ENCODE data around the gene NOTCH1.
"Not testable (repeated sequence)": the region's sequence is repeated elsewhere in the genome, so short reads cannot be mapped to it uniquely, and the experiment has no call there.

Gene NOTCH1

GRCh38 chr9:136545965-136546696 is at the start of gene NOTCH1:
Gene NOTCH1, minus strand, starts transcription at chr9:136546048. Its CDS starts 262 bp downstream, at chr9:136545786.
- DNase-seq: peak; percentile 46

GRCh38 chr9:136594492-136594891 is 48.6 kb upstream of the NOTCH1 start:
- no peak for DNase-seq

GRCh38 chr9:136593581-136593980 is 47.7 kb upstream of the NOTCH1 start:
- no peak for DNase-seq

- no peak for DNase-seq
These were observed 46.8 kb upstream of the NOTCH1 start for GRCh38 chr9:136592666-136593065.

- no peak for DNase-seq
These were observed 45.2 kb upstream of the NOTCH1 start for GRCh38 chr9:136590821-136591752.

GRCh38 chr9:136589766-136590763 is 44.2 kb upstream of the NOTCH1 start:
- no peak for DNase-seq

GRCh38 chr9:136588663-136589464 is 43.0 kb upstream of the NOTCH1 start:
- no peak for DNase-seq

- DNase-seq: no peak
These were observed 42.3 kb upstream of the NOTCH1 start for GRCh38 chr9:136587944-136588662.

- peak; percentile 21 for DNase-seq
These were observed 41.5 kb upstream of the NOTCH1 start for GRCh38 chr9:136587145-136587943.

- DNase-seq: no peak
These were observed 40.6 kb upstream of the NOTCH1 start for GRCh38 chr9:136586391-136586953.

GRCh38 chr9:136585531-136586120 is 39.8 kb upstream of the NOTCH1 start:
- no peak for DNase-seq

GRCh38 chr9:136584934-136585333 is 39.1 kb upstream of the NOTCH1 start:
- no peak for DNase-seq

GRCh38 chr9:136584401-136584932 is 38.6 kb upstream of the NOTCH1 start:
- no peak for DNase-seq

- no peak for DNase-seq
These were observed 37.3 kb upstream of the NOTCH1 start for GRCh38 chr9:136582977-136583735.

- no peak for DNase-seq
These were observed 36.0 kb upstream of the NOTCH1 start for GRCh38 chr9:136581614-136582447.

GRCh38 chr9:136579650-136580219 is 33.9 kb upstream of the NOTCH1 start:
- DNase-seq: not testable (repeated sequence)

Measured in DMS153 (cell line).